ENCODE results near the gene PLEKHM1. TPM values are rescaled to one million over a fixed set of nuclear protein-coding genes. Genes with fewer than 3 reads are reported as not detected.

PLEKHM1 gene
- total RNA-seq, 2 experiments from 2014 or later, result 62.7 to 63.5 TPM

DNA sequence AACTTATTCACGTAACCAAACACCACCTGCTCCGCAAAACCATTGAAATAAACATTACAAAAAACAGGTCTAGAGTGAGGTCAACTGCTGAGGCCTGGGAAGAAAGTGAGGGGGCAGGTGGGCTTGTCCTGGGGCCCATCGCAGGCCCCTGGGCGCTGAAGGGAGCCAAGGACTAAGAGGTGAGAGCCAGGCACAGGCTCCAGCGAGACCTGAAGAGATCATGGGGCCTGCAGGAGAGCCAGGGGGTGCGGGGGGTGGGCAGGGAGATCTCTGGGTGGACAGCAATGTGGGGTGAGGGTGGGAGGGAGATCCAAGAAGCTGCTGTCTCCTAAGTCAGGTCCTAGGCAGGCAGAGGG lies 65.8 kb downstream of the PLEKHM1 start:
- POLR2A ChIA-PET, result no interaction called here
- H3K36me3 Mint-ChIP-seq (ENCODE audit: low read depth), result peaks cover 22% of the 10 kb centered on the region
- no peak for DNase-seq
- no peak overlapping the region for H3K27ac Mint-ChIP-seq
- H3K27me3 Mint-ChIP-seq, result no peaks in the 10 kb centered on the region
- peaks cover 19% of the 10 kb centered on the region for H3K4me1 Mint-ChIP-seq
- CTCF ChIA-PET, result no interaction called here
- no peaks in the 10 kb centered on the region for H3K9me3 Mint-ChIP-seq
- H3K4me3 Mint-ChIP-seq, result no peak overlapping the region

DNA sequence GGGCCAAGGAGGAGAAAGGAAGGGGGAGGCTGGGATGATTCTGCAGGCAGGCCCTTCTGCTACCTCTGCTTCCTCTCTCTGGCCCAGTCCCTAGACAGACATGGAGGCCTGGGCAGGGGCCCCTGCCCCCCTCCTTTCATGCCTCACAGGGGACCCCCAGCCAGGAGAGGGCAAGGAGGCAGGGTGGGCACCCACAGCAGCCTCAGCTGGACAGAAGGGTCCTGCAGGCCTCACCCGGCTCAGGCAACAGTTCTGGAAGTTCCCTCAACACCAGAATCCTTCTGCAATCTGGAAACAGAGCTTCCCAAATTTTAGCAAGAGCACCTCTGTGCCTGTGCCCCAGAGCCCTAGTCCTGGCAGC lies 66.6 kb downstream of the PLEKHM1 start:
- Mint-ChIP-seq H3K27me3 (no peaks in the 10 kb centered on the region), H3K36me3 (ENCODE audit: low read depth) (peaks cover 19% of the 10 kb centered on the region), H3K4me1 (peaks cover 16% of the 10 kb centered on the region), H3K4me3 (no peak overlapping the region), H3K9me3 (no peaks in the 10 kb centered on the region), H3K27ac (no peak overlapping the region)
- no peak for DNase-seq
- ChIA-PET POLR2A (interaction anchor here (1.4 kb wide), 1 partner anchor 11 kb away, joined by 3 read pairs; no protein-coding TSS in a partner anchor), CTCF (no interaction called here)

- ChIA-PET POLR2A (interaction anchor here (1.4 kb wide), 1 partner anchor 11 kb away, joined by 3 read pairs; no protein-coding TSS in a partner anchor), CTCF (no interaction called here)
- H3K4me1 Mint-ChIP-seq, result peaks cover 11% of the 10 kb centered on the region
- peaks cover 16% of the 10 kb centered on the region for H3K36me3 Mint-ChIP-seq (ENCODE audit: low read depth)
- no peaks in the 10 kb centered on the region for H3K27me3 Mint-ChIP-seq
- H3K27ac Mint-ChIP-seq, result no peak overlapping the region
- H3K9me3 Mint-ChIP-seq, result no peaks in the 10 kb centered on the region
- H3K4me3 Mint-ChIP-seq, result no peak overlapping the region
- DNase-seq, result no peak
These were observed 67.1 kb downstream of the PLEKHM1 start for GRCh38 chr17:45423304-45423974.

DNA sequence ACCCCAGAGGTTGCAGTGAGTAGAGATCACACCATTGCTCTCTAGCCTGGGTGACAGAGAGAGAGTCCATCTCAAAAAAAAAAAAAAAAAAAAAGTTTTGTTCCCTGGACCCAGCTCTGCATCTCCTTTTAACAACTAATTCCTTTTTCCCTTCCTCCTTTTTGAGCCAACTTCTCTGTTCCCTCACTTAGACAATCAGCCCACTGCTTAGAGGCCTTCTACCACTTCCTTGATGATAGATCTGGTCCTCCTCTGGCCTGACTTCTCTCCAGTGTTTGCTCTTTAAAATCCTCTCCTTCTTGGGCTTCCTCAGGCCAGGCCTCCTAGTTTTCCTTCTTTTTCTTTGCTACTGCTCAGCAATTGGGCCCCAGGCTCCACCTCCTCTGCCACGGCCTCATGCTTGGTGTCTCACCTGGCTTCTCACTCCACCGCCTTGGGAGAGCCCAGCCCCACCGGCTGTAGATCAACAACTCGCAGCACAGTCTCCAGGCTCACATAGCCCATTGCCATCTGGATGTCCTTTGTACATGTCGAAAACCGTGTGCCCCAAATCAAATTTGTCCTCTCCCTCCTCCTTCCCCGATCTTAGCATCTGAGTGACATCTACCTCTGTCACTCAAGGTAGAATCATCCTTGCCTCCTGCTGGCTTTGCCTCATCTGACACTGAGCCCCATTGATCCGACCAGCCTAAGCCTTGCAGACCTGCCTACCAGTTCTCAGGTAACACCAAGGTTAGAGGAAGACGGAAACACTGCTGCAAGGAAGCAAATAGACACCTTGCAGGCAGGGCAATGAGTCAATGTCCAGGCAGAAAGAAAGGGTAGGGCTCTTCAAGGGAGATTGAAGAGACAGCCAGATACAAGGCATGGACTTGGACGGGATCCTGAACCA lies 75.3 kb downstream of the PLEKHM1 start:
- ChIA-PET POLR2A (interaction anchor here (1.1 kb wide), 1 partner anchor 14 kb away, joined by 3 read pairs; no protein-coding TSS in a partner anchor), CTCF (interaction anchor here (0.7 kb wide), 2 partner anchors 31 to 145 kb away, joined by 3 to 6 read pairs; no protein-coding TSS in a partner anchor)
- Mint-ChIP-seq H3K9me3 (no peaks in the 10 kb centered on the region), H3K36me3 (ENCODE audit: low read depth) (peaks cover 7% of the 10 kb centered on the region), H3K27me3 (no peaks in the 10 kb centered on the region), H3K4me1 (peaks cover 28% of the 10 kb centered on the region), H3K4me3 (no peak overlapping the region), H3K27ac (peak overlapping the region; percentile 2)
- no peak for DNase-seq

GRCh38 chr17:45413498-45413923 lies 77.0 kb downstream of the PLEKHM1 start:
- H3K27me3 Mint-ChIP-seq, result no peaks in the 10 kb centered on the region
- no peaks in the 10 kb centered on the region for H3K9me3 Mint-ChIP-seq
- no peak for DNase-seq
- no peak overlapping the region for H3K27ac Mint-ChIP-seq
- POLR2A ChIA-PET, result no interaction called here
- peaks cover 19% of the 10 kb centered on the region for H3K36me3 Mint-ChIP-seq (ENCODE audit: low read depth)
- peaks cover 39% of the 10 kb centered on the region for H3K4me1 Mint-ChIP-seq
- no peak overlapping the region for H3K4me3 Mint-ChIP-seq
- CTCF ChIA-PET, result no interaction called here

DNA sequence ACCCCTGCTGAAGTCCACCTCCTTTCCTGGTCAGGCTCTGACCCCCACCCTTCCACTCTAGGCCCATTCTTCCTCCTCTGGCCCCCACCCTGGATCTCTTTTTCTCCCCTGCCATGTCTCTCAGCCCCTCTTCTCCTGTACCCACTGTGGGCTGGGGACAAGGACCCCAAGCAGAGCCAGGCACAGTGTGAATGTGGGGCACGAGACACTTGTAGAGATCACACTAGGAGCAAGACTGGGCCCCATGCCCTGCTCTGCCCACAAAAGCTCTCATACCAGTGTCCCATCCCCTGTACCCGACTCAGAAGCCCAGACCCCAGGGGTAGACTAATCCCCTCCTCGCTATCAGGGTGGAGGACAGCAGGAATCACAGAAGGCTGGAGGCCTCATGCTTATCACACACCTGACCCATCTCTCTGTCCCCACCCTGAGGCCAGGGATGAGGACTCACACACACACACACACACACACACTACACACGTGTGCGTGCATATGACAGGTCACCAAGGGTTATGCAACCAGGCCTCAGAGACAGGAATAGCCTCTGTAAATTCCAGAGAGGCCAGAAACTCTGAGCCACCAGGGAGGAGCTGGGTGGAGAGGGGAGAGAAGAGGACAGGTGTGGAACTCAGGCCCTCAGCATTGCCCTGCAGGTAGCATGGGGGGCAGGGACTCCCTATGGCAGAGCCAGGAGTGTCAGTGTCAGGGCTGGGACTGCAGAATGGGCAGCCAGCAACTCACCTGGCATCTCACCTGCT lies 79.0 kb downstream of the PLEKHM1 start:
- ChIA-PET CTCF (interaction anchor here (1.4 kb wide), 1 partner anchor 17 kb away, joined by 4 read pairs; no protein-coding TSS in a partner anchor), POLR2A (interaction anchor here (0.6 to 1.3 kb wide), 4 partner anchors 20 to 190 kb away, joined by 3 to 6 read pairs (median 4); partner anchors contain the start of gene FMNL1)
- no peak for DNase-seq
- no peaks in the 10 kb centered on the region for H3K27me3 Mint-ChIP-seq
- H3K4me1 Mint-ChIP-seq, result peaks cover 56% of the 10 kb centered on the region
- H3K27ac Mint-ChIP-seq, result peak overlapping the region; percentile 98
- no peaks in the 10 kb centered on the region for H3K9me3 Mint-ChIP-seq
- peaks cover 32% of the 10 kb centered on the region for H3K36me3 Mint-ChIP-seq (ENCODE audit: low read depth)
- peak overlapping the region; percentile 100 for H3K4me3 Mint-ChIP-seq

- H3K27ac Mint-ChIP-seq, result peak overlapping the region; percentile 98
- POLR2A ChIA-PET, result interaction anchor here (0.6 to 2.9 kb wide), 13 partner anchors 16 to 720 kb away, joined by 3 to 17 read pairs (median 4); partner anchors contain the start of genes FMNL1, HEXIM1 and MAP3K14
- CTCF ChIA-PET, result interaction anchor here (0.7 to 1.5 kb wide), 6 partner anchors 15 to 275 kb away, joined by 3 to 5 read pairs (median 3); partner anchors contain the start of genes ACBD4 and HEXIM1
- DNase-seq, result peak; percentile 72
- H3K4me1 Mint-ChIP-seq, result peaks cover 57% of the 10 kb centered on the region
- H3K36me3 Mint-ChIP-seq (ENCODE audit: low read depth), result peaks cover 34% of the 10 kb centered on the region
- no peaks in the 10 kb centered on the region for H3K27me3 Mint-ChIP-seq
- H3K4me3 Mint-ChIP-seq, result peak overlapping the region; percentile 100
- no peaks in the 10 kb centered on the region for H3K9me3 Mint-ChIP-seq
These were observed 80.1 kb downstream of the PLEKHM1 start for GRCh38 chr17:45410144-45411091.

- Mint-ChIP-seq H3K27ac (peak overlapping the region; percentile 98), H3K36me3 (ENCODE audit: low read depth) (peaks cover 33% of the 10 kb centered on the region), H3K27me3 (no peaks in the 10 kb centered on the region), H3K4me3 (peak overlapping the region; percentile 100), H3K4me1 (peaks cover 53% of the 10 kb centered on the region), H3K9me3 (no peaks in the 10 kb centered on the region)
- DNase-seq, result no peak
- POLR2A ChIA-PET, result interaction anchor here (0.6 to 2.9 kb wide), 11 partner anchors 12 to 719 kb away, joined by 3 to 17 read pairs (median 4); partner anchors contain the start of genes HEXIM1 and MAP3K14
- CTCF ChIA-PET, result interaction anchor here (0.7 to 1.5 kb wide), 7 partner anchors 14 to 274 kb away, joined by 3 to 5 read pairs (median 3); partner anchors contain the start of genes ACBD4 and HEXIM1
These were observed 80.9 kb downstream of the PLEKHM1 start for GRCh38 chr17:45409659-45410076.

- peaks cover 55% of the 10 kb centered on the region for H3K4me1 Mint-ChIP-seq
- H3K4me3 Mint-ChIP-seq, result peak overlapping the region; percentile 100
- DNase-seq, result no peak
- POLR2A ChIA-PET, result interaction anchor here (0.8 to 2.9 kb wide), 12 partner anchors 11 to 718 kb away, joined by 3 to 17 read pairs (median 4); partner anchors contain the start of genes HEXIM1 and MAP3K14
- H3K36me3 Mint-ChIP-seq (ENCODE audit: low read depth), result peaks cover 41% of the 10 kb centered on the region
- H3K27ac Mint-ChIP-seq, result peak overlapping the region; percentile 98
- H3K9me3 Mint-ChIP-seq, result no peaks in the 10 kb centered on the region
- no peaks in the 10 kb centered on the region for H3K27me3 Mint-ChIP-seq
- CTCF ChIA-PET, result interaction anchor here (0.9 to 1.5 kb wide), 6 partner anchors 14 to 274 kb away, joined by 3 to 5 read pairs (median 3); partner anchors contain the start of genes ACBD4 and HEXIM1
These were observed 81.7 kb downstream of the PLEKHM1 start for GRCh38 chr17:45408611-45409421.

DNA sequence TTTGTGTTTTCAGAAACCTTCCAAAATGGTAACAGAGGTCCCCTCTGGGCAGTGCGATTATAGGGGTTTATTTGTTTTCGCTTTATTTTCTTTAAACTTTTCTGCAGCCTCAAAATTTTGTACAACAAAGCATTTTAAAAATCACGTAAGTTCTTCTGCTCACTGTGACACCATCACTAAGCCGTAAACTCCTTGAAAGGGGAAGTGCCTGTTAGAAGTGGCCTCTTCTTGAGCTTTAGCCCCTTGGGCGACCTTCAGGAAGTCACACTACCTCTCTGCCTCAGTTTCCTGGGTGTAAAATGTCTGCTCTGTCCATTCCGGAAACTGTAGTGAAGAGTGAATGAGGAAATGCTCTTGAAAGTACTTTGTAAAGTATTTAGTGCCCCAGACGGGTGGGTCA lies 84.4 kb downstream of the PLEKHM1 start:
- no peaks in the 10 kb centered on the region for H3K27me3 Mint-ChIP-seq
- no peak overlapping the region for H3K27ac Mint-ChIP-seq
- ChIA-PET POLR2A (no interaction called here), CTCF (no interaction called here)
- no peaks in the 10 kb centered on the region for H3K9me3 Mint-ChIP-seq
- no peak for DNase-seq
- H3K4me1 Mint-ChIP-seq, result peaks cover 44% of the 10 kb centered on the region
- H3K4me3 Mint-ChIP-seq, result no peak overlapping the region
- peaks cover 53% of the 10 kb centered on the region for H3K36me3 Mint-ChIP-seq (ENCODE audit: low read depth)

Data from activated CD4-positive, alpha-beta memory T cell treated with anti-CD3 and anti-CD28 coated beads, Interleukin-2, amount 10 ng/mL, durations not matched to agents 7 days and 5 days (primary cell).